ENCODE data around the gene SLC22A2.
"Not testable (repeated sequence)": the region's sequence is repeated elsewhere in the genome, so short reads cannot be mapped to it uniquely, and the experiment has no call there.

The SLC22A2 gene

GRCh38 chr6:160248538-160248937 is 10.1 kb downstream of the SLC22A2 start:
- DNase-seq (ENCODE audit: low read depth): no peak

GRCh38 chr6:160247457-160247883 is 11.2 kb downstream of the SLC22A2 start:
- no peak for DNase-seq (ENCODE audit: low read depth)

- no peak for DNase-seq (ENCODE audit: low read depth)
Measured at GRCh38 chr6:160240691-160241084, 17.9 kb downstream of the SLC22A2 start.

DNA sequence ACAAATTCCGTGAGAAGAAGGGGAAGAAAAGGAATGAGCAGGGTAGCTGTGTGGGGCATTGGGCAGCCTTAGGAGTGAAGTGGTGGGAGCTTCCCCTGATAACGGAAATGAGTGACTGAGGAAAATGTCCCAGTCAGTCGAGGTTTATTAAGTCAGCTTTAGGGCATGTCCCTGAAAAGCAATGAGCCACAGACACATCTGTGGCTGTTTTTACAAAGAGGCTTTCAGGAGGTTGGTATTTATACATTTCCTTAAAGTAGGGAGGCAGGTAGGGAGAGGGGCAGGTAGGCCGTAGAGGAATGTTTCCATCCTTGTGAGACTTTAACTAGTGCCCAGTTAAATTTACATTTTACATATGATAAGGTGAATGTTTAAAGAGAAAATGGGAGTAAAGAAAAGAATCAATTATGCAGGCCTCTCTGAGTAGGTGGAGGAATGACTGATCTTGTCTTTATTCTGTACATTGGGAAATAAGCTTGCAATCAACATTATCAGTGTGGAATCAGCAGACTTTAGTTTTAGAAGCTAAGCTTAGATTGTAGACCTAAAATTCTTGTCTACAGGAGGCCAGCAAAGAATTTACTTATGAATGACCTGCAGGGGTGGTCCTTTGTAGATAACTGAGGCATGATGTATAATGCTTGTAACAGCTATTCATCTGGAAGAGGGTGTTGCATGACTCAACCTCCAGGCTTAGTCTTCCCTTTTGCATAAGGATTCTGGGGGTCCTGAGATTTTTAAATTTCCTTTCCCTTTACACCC is 18.5 kb downstream of the SLC22A2 start:
- DNase-seq (ENCODE audit: low read depth): no peak

GRCh38 chr6:160238761-160239751 is 19.6 kb downstream of the SLC22A2 start:
- DNase-seq (ENCODE audit: low read depth): no peak

DNA sequence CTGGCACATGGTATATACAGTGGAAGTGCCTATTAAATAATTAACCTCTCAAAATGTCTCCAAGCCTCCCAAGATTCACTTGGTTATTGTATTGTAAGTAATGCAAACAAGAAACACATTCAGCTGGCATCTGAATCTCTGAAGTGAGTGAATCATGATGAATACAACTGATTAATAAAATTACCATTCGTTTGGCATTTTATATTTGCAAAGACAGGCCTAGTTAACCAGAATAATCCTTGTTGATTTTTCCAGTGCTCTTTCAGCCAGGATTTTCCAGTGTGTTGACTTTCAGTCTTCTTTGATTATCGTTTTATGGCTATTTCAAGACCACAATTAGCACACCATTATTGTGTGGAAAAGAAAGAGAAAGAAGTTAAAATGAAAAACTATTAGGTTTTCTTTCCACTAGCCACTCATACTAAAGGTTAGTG is 20.3 kb downstream of the SLC22A2 start:
- DNase-seq (ENCODE audit: low read depth): no peak

- DNase-seq (ENCODE audit: low read depth): not testable (repeated sequence)
Measured at GRCh38 chr6:160237597-160238275, 20.9 kb downstream of the SLC22A2 start.

- DNase-seq (ENCODE audit: low read depth): not testable (repeated sequence)
Measured at GRCh38 chr6:160236235-160236872, 22.3 kb downstream of the SLC22A2 start.

- DNase-seq (ENCODE audit: low read depth): not testable (repeated sequence)
Measured at GRCh38 chr6:160233950-160234640, 24.5 kb downstream of the SLC22A2 start.

- no peak for DNase-seq (ENCODE audit: low read depth)
Measured at GRCh38 chr6:160227769-160228161, 30.9 kb downstream of the SLC22A2 start.

GRCh38 chr6:160227038-160227768 is 31.4 kb downstream of the SLC22A2 start:
- DNase-seq (ENCODE audit: low read depth): no peak

DNA sequence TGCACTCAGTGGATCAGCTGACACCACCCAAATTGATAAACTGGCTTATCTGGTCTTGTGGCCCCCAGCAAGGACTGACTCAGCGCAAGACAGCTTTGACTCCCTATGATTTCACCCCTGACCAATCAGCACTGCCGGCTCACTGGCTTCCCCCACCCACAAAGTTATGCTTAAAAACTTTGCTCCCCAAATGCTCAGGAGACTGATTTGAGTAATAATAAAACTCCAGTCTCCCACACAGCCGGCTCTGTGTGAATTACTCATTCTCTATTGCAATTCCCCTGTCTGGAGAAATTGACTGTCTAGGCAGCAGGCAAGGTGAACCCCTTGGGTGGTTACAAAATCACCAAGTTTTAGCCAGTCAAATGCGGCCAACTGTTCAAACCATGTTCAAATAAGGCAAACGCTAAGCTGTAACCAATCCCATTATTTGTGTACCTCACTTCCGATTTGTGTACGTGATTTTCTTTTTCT is 32.5 kb downstream of the SLC22A2 start:
- DNase-seq (ENCODE audit: low read depth): no peak

DNA sequence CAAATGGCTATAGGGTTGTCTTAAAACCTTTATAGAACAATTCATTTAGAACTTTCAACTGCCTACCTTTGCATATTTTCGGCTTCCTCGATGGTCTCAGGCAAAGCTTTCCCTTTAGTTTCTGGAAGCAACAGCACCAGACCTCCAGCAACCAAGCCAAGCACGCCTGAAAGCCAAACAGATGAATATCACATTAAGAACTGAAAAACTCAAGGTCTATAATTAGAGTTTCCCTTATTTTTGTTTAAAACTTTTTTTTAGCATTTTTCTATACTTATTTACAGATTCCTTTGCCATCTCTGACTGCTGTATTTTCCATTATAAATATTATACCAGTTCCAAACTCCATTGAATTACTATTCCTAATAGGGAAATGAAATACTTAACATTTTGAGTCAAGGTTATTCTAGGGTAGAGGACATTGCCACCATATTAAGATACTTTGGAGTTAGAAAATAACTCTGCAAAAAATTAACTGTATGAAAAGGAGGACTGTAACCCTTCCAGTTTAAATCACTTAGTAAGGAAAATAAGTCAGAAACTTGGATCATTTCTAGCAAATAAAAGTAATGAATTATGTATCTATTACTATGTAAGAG is 33.9 kb downstream of the SLC22A2 start:
- DNase-seq (ENCODE audit: low read depth): no peak

- DNase-seq (ENCODE audit: low read depth): no peak
Measured at GRCh38 chr6:160222491-160222890, 36.1 kb downstream of the SLC22A2 start.

- DNase-seq (ENCODE audit: low read depth): no peak
Measured at GRCh38 chr6:160221918-160222317, 36.7 kb downstream of the SLC22A2 start.

DNA sequence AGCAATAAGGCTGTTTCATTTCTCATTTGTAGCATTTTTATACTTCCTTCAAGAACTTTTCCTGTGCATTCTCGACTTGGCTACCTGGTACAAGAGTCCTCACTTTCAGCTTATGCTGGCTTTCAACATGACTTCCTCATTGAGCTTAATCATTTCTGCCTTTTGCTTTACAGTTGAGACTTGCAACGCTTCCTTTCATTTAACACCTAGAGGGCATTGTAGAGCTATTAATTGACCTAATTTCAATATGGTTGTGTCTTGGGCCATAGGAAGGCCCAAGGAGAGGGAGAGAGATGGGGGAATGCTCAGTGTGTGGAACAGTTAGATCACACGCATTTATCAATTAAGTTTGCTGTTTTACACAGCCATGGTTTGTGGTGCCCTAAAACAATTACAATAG is 37.2 kb downstream of the SLC22A2 start:
- no peak for DNase-seq (ENCODE audit: low read depth)

DNA sequence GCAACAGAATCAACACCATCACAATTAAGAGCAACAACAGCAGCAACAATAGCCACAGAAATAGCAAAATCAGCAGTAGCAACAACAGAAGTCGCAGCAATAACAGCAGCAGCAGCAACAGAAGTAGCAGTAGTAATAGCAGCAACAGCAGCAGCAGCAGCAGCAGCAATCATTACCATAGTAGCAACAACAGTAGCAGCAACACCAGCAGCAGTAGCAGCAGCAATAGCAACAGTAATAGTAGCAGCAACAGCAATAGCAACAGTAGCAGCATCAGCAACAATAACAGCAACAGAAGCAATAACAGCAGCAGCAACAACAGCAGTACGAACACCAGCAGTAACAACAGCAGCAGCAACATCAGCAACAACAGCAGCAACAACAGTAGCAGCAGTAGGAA is 39.8 kb downstream of the SLC22A2 start:
- DNase-seq (ENCODE audit: low read depth): no peak

GRCh38 chr6:160217863-160218262 is 40.8 kb downstream of the SLC22A2 start:
- DNase-seq (ENCODE audit: low read depth): no peak

GRCh38 chr6:160217073-160217472 is 41.5 kb downstream of the SLC22A2 start:
- peak; percentile 91 for DNase-seq (ENCODE audit: low read depth)

DNA sequence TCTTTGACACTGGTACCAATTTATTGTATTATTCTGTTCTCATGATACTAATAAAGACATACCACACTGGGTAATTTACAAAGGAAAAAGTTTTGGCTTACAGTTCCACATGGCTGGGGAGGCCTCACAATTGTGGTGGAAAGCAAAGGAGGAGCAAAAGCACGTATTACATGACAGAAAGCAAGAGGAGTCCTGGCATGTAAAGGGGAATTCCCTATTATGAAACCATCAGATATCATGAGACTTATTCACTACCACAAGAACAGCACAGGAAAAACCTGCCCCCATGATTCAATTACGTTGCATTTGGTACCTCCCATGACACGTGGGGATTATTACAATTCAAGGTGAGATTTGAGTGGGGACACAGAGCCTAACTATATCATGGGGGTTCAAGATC is 43.4 kb downstream of the SLC22A2 start:
- no peak for DNase-seq (ENCODE audit: low read depth)

Measured in stromal cell of bone marrow (primary cell).